Measurements from ENCODE around the gene SPEN.
"Not testable (repeated sequence)": the region's sequence is repeated elsewhere in the genome, so short reads cannot be mapped to it uniquely, and the experiment has no call there.

The SPEN gene

GRCh38 chr1:15833842-15834405, 13.6 kb upstream of the SPEN start:
- DNase-seq (ENCODE audit: low read depth) = no peak

- DNase-seq (ENCODE audit: low read depth) = peak; percentile 91
These were observed 12.9 kb upstream of the SPEN start for GRCh38 chr1:15834406-15835204.

- no peak for DNase-seq (ENCODE audit: low read depth)
These were observed 12.2 kb upstream of the SPEN start for GRCh38 chr1:15835205-15835740.

- DNase-seq (ENCODE audit: low read depth) = peak; percentile 99
These were observed 11.6 kb upstream of the SPEN start for GRCh38 chr1:15835741-15836510.

GRCh38 chr1:15836511-15836771, 11.1 kb upstream of the SPEN start:
- DNase-seq (ENCODE audit: low read depth) = not testable (repeated sequence)

GRCh38 chr1:15836772-15837669, 10.5 kb upstream of the SPEN start:
- no peak for DNase-seq (ENCODE audit: low read depth)

- DNase-seq (ENCODE audit: low read depth) = no peak
These were observed 9.6 kb upstream of the SPEN start for GRCh38 chr1:15837931-15838330.

GRCh38 chr1:15838721-15839120, 8.8 kb upstream of the SPEN start:
- DNase-seq (ENCODE audit: low read depth) = no peak

GRCh38 chr1:15843826-15844572, 3.5 kb upstream of the SPEN start:
- no peak for DNase-seq (ENCODE audit: low read depth)

- not testable (repeated sequence) for DNase-seq (ENCODE audit: low read depth)
These were observed 1.5 kb upstream of the SPEN start for GRCh38 chr1:15846056-15846455.

- no peak for DNase-seq (ENCODE audit: low read depth)
These were observed 311 bp downstream of the SPEN start for GRCh38 chr1:15847893-15848142.

GRCh38 chr1:15848143-15848928, 829 bp downstream of the SPEN start:
- peak; percentile 57 for DNase-seq (ENCODE audit: low read depth)

- peak; percentile 89 for DNase-seq (ENCODE audit: low read depth)
These were observed 1.6 kb downstream of the SPEN start for GRCh38 chr1:15848929-15849774.

GRCh38 chr1:15849775-15850324, 2.3 kb downstream of the SPEN start:
- peak; percentile 77 for DNase-seq (ENCODE audit: low read depth)

- DNase-seq (ENCODE audit: low read depth) = no peak
These were observed 3.0 kb downstream of the SPEN start for GRCh38 chr1:15850471-15851001.

GRCh38 chr1:15851210-15852035, 3.9 kb downstream of the SPEN start:
- no peak for DNase-seq (ENCODE audit: low read depth)

GRCh38 chr1:15852036-15852827, 4.7 kb downstream of the SPEN start:
- no peak for DNase-seq (ENCODE audit: low read depth)

Measured in ELR (cell line).